GM15510 (cell line): ENCODE data around the gene MLLT3.

Experiments
- POLR2A ChIP-seq: IDR thresholded peaks from 3 replicates; pipeline ENCODE4 v1.6.1; 2011; ENCODE audit warnings: borderline replicate concordance; ENCODE audit not compliant: insufficient read length; ENCODE audit errors: extremely low read depth

The MLLT3 gene

GRCh38 chr9:20640331-20641187 is 18.3 kb upstream of the MLLT3 start:
- no peak for TF ChIP-seq POLR2A

- no peak for TF ChIP-seq POLR2A
Observed at GRCh38 chr9:20636888-20637440, 14.7 kb upstream of the MLLT3 start.

GRCh38 chr9:20634895-20635294 is 12.6 kb upstream of the MLLT3 start:
- no peak for TF ChIP-seq POLR2A

- TF ChIP-seq POLR2A = no peak
Observed at GRCh38 chr9:20632705-20633104, 10.4 kb upstream of the MLLT3 start.

GRCh38 chr9:20630241-20630943 is 8.1 kb upstream of the MLLT3 start:
- no peak for TF ChIP-seq POLR2A

- no peak for TF ChIP-seq POLR2A
Observed at GRCh38 chr9:20625003-20625349, 2.7 kb upstream of the MLLT3 start.

- TF ChIP-seq POLR2A = no peak
Observed at GRCh38 chr9:20624201-20625002, 2.1 kb upstream of the MLLT3 start.

- TF ChIP-seq POLR2A = no peak
Observed at GRCh38 chr9:20623748-20624124, 1.4 kb upstream of the MLLT3 start.

- TF ChIP-seq POLR2A = no peak
Observed at GRCh38 chr9:20623021-20623747, 885 bp upstream of the MLLT3 start.

- peak; percentile 34 for TF ChIP-seq POLR2A
Observed at GRCh38 chr9:20621471-20622329, 599 bp downstream of the MLLT3 start.

- no peak for TF ChIP-seq POLR2A
Observed at GRCh38 chr9:20620650-20621470, 1.4 kb downstream of the MLLT3 start.

GRCh38 chr9:20619487-20620200 is 2.7 kb downstream of the MLLT3 start:
- no peak for TF ChIP-seq POLR2A
